ENCODE results near the gene ETV1.

ETV1 gene

GRCh38 chr7:13878154-13878553 lies 111.3 kb downstream of the ETV1 start:
- no peak for DNase-seq

DNA sequence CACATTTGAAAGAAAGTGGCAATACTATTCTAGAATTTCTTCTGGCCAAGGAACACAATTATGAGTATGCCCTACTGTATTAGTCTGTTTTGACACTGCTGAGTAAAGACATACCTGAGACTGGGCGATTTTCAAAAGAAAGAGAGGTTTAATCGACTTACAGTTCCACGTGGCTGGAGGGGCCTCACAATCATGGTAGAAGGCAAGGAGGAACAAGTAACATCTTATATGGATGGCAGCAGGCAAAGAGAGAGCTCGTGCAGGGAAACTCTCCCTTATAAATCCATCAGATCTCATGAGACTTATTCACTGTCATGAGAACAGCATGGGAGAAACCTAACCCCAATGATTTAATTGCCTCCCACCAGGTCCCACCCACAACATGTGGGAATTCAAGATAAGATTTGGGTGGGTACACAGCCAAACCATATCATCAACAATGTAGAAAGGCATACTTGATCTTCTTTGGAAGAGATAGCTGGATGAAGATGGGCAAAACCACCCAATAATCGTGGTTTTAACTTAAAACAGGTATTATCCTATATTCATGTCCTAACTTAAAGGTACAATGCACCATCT lies 113.9 kb downstream of the ETV1 start:
- DNase-seq = no peak

- DNase-seq = no peak
Observed at GRCh38 chr7:13874783-13875182, 114.7 kb downstream of the ETV1 start.

- no peak for DNase-seq
Observed at GRCh38 chr7:13872709-13873108, 116.8 kb downstream of the ETV1 start.

- no peak for DNase-seq
Observed at GRCh38 chr7:13871008-13871407, 118.5 kb downstream of the ETV1 start.

DNA sequence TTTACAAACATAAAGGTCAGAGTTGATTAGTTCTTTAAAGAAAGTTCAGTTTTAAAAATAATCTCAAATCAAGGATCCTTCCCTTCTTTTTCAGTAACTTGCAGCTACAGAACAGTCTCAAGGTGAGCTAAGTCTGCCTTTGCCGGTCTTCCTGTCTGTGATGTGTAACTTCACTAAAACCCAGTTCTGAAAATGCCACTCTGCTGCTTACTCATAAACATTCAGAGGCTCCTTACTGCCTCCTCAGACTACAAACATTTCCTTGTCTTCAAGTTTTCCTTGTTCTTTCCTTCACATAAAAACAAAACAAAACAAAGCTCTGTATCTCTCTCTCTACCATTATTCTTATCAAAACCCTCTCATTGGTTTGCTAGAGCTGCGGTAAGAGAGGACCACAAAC lies 128.7 kb downstream of the ETV1 start:
- DNase-seq = no peak

DNA sequence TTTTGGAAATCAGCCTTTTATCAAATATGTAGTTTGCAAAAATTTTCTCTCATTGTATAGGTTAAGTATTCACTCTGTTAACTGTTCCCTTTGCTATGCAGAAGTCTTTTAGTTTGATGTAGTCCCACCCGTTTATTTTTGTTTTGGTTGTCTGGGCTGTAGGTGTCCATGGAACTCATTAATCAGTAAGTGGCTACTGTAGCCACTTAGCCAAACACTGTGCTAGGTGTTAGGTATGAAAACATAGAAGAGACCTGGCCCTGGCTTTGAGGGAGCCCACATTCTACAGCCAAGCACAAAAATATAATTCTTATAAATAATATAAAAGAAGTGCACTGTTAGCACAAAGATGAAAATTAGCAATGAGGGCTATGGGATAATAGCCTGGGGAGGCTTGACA lies 133.5 kb downstream of the ETV1 start:
- DNase-seq = no peak

- DNase-seq = no peak
Observed at GRCh38 chr7:13852281-13852968, 137.0 kb downstream of the ETV1 start.

DNA sequence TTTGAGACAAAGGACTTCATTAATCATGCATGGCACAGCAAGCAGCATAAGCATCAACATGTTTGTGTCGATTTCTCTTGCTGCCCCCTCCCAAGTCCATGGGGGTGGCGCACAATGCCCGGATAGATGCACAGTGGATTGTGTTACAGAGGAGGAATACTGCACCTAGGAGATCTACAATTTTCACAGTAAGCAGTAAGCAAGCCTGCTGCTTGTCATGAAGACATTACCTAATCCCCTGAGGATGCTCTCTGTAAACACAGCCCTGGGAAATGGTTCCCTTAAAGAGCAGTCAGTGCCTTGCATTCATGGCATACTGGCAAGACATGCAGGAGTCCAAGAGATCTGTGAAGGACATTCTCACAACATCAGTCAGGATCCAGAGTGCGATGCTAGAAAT lies 137.7 kb downstream of the ETV1 start:
- DNase-seq = peak; percentile 12 to 53

GRCh38 chr7:13850185-13850752 lies 139.2 kb downstream of the ETV1 start:
- peak in 1 of 2 experiments; percentile 67 for DNase-seq

GRCh38 chr7:13849163-13849892 lies 140.1 kb downstream of the ETV1 start:
- DNase-seq = no peak

DNA sequence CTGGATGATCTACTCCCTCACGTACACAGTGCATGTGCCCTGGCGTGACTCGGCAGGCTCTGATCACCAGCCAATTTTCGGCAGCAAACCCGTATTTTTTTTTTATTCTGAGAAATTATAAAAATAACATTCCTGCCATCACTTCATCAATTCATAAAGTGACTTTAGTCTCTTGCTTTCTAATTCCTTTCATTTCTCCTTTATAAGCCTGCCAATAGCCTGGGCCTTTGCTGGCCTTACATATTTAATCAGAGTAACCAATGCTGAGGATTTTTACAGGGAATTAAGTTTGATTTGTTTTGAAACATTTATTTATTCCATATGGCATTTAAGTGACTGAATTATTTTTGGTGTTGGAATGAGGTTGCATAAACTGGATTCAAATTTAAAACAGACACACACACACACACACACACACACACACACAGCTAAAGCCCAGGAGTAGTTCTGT lies 140.8 kb downstream of the ETV1 start:
- DNase-seq = peak; percentile 33 to 39

DNA sequence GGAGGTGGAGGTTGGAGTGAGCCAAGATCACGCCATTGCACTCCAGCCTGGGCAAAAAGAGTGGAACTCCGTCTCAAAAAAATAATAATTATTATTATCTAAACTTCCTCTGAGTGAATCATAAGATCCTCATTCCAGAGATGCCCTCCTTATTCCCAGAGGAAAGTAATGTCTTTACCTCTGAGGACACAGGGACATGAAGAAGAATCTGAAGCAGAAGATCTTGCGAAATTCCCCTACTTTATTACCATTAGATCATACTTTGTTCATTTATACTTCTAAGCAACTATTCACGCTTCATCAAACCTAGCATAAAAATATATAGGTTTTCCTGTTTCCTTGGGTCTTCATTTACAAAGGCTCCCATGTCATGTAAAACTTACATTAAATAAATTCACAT lies 143.1 kb downstream of the ETV1 start:
- no peak for DNase-seq

DNA sequence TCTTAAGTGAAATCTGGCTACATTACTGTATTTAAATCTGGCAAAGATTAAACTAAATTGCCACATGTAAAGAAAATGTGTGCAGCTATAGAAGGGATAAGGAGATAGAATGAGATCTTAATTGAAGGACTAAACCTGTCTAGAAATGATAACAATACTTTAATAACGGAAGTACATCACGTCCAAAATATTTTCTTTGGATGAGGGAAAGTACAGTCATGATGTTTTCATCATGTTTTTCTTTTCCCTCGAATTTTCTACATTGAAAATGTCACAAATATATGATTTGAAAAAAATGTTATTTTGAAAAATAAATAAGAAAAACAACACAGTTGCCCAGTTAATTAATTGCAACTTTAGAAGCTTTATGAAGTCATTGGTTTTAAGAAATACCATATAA lies 143.9 kb downstream of the ETV1 start:
- DNase-seq = no peak

- DNase-seq = no peak
Observed at GRCh38 chr7:13844954-13845353, 144.5 kb downstream of the ETV1 start.

GRCh38 chr7:13841284-13841683 lies 148.2 kb downstream of the ETV1 start:
- no peak for DNase-seq

Measured in NCI-H446 (cell line).